Measurements from ENCODE around the gene SAE1. TPM values are rescaled to one million over a fixed set of nuclear protein-coding genes. Genes with fewer than 3 reads are reported as not detected.

SAE1 gene
- total RNA-seq, 1 experiment from 2014 or later = 174 TPM

DNA sequence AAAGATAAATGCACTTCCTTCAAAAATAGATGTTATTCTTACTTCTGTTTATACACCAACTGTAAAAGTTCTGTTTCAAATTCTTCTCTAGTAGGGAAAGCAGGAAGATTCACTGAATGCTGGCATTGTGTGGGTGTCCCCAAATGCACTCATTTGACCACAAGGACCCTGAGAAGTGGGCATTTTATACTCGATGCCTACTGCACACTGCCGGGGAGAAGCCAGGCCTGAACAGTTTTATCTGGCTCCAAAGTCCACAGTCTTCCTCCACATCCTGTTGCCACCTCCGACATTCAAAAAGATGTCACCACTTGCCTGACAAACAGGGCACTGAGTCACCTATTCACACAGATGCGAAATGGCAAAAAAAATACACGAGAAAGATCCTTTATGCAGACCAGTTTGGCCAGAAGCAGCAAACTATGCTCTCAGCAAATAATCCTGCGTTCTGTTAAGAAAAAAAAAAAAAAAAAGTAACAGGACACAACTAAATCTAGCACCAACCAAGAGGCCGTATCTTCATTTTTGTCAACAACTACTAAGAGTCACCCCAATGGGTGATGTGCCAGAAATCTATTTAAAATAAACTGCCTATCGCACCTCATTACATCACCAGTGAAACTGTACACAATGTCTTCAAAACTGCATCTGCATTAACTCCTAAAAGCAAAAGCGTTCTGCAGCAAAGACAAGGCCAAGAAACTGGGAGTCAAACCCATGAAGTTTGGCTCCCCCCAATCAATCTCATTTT lies 23.3 kb upstream of the SAE1 start:
- Mint-ChIP-seq H3K27me3 (ENCODE audit: unreplicated experiment) (no peaks in the 10 kb centered on the region), H3K4me3 (ENCODE audit: low read depth, unreplicated experiment) (peak overlapping the region; percentile 75), H3K9me3 (ENCODE audit: low read depth, unreplicated experiment) (no peaks in the 10 kb centered on the region), H3K4me1 (ENCODE audit: low read depth, unreplicated experiment) (peaks cover 55% of the 10 kb centered on the region), H3K36me3 (ENCODE audit: insufficient read depth, unreplicated experiment) (peaks cover 75% of the 10 kb centered on the region), H3K27ac (ENCODE audit: unreplicated experiment) (peak overlapping the region; percentile 97)
- BruUV-seq (replicated peaks) = no TSS peak
- CTCF ChIA-PET = interaction anchor here (0.7 to 1.8 kb wide), 2 partner anchors 11 to 28 kb away, joined by 3 to 8 read pairs; no protein-coding TSS in a partner anchor
- intact Hi-C loops (cut with micrococcal nuclease; ENCODE audit: unreplicated experiment) = loop anchor here (1.0 kb wide), 1 partner anchor 11 kb away; no protein-coding TSS in a partner anchor
- peak; percentile 71 for DNase-seq
- no peak for TF ChIP-seq CTCF (IDR thresholded peaks at IDR 0.05; ENCODE audit: unreplicated experiment)

DNA sequence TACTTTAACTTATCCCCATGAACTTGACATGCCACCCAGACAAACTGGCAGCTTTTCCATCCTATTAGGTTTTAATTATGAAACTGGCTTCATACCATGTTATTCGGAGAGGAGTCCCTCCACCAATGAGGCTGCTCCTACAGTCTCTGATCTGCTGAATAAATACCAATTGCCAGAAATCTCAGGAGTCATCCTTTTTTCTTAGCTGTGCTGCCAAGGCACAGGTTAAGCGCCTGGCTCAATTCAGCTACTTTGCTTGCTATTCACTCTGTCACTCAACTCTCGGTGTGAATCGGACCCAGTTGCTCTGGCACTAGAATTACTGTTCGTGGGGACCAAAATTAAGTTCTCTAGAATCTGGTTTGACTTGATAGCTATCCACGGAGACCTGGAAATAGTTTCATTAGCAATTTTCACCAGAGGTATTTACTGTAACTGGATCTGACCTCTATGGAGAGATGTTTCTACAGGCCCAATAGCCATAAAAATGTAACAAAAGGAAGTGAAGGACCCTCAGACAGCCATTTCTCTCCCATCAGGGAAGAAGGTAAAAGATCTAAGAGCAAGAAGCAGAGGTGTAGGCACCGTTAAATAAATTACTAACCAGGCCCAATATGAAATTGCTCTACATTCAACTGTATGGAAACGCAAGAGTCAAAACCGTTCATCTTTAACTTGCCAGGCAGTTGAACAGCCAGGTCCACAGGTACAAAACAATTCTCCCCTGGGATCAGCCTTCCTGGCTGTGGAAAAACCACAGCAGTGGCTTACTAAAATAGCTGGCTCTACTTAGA lies 22.5 kb upstream of the SAE1 start:
- H3K9me3 Mint-ChIP-seq (ENCODE audit: low read depth, unreplicated experiment) = no peaks in the 10 kb centered on the region
- intact Hi-C loops (cut with micrococcal nuclease; ENCODE audit: unreplicated experiment) = loop anchor here (1.0 kb wide), 1 partner anchor 12 kb away; no protein-coding TSS in a partner anchor
- peak overlapping the region; percentile 75 for H3K4me3 Mint-ChIP-seq (ENCODE audit: low read depth, unreplicated experiment)
- H3K27me3 Mint-ChIP-seq (ENCODE audit: unreplicated experiment) = no peaks in the 10 kb centered on the region
- H3K4me1 Mint-ChIP-seq (ENCODE audit: low read depth, unreplicated experiment) = peaks cover 58% of the 10 kb centered on the region
- CTCF ChIA-PET = interaction anchor here (1.3 kb wide), 1 partner anchor 13 kb away, joined by 3 read pairs; no protein-coding TSS in a partner anchor
- BruUV-seq (replicated peaks) = no TSS peak
- no peak for TF ChIP-seq CTCF (IDR thresholded peaks at IDR 0.05; ENCODE audit: unreplicated experiment)
- peak overlapping the region; percentile 97 for H3K27ac Mint-ChIP-seq (ENCODE audit: unreplicated experiment)
- DNase-seq = no peak
- peaks cover 76% of the 10 kb centered on the region for H3K36me3 Mint-ChIP-seq (ENCODE audit: insufficient read depth, unreplicated experiment)

DNA sequence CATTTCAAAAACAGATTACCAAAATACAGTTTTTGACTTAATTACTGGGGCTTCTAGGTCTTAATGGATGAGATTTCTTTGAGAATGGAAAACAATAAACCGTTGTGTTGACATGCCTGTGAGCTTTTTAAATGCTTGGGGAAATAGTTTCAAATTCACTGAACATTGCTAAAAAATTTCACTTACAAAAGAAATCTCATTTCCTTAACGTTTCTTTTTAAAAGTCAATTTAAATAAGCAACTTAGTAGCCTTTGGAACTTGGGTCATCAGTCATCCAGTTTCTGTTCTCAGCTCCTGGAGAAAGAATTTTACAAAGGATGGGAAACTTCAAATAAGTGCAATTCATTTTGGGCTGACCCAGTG lies 21.5 kb upstream of the SAE1 start:
- Mint-ChIP-seq H3K36me3 (ENCODE audit: insufficient read depth, unreplicated experiment) (peaks cover 83% of the 10 kb centered on the region), H3K4me3 (ENCODE audit: low read depth, unreplicated experiment) (peak overlapping the region; percentile 75), H3K9me3 (ENCODE audit: low read depth, unreplicated experiment) (no peaks in the 10 kb centered on the region), H3K27me3 (ENCODE audit: unreplicated experiment) (no peaks in the 10 kb centered on the region), H3K27ac (ENCODE audit: unreplicated experiment) (peak overlapping the region; percentile 97), H3K4me1 (ENCODE audit: low read depth, unreplicated experiment) (peaks cover 63% of the 10 kb centered on the region)
- DNase-seq = no peak
- intact Hi-C loops (cut with micrococcal nuclease; ENCODE audit: unreplicated experiment) = no loop called here
- no TSS peak for BruUV-seq (replicated peaks)
- CTCF ChIA-PET = interaction anchor here (0.7 to 1.3 kb wide), 2 partner anchors 14 to 49 kb away, joined by 3 read pairs; no protein-coding TSS in a partner anchor
- TF ChIP-seq CTCF (IDR thresholded peaks at IDR 0.05; ENCODE audit: unreplicated experiment) = no peak

DNA sequence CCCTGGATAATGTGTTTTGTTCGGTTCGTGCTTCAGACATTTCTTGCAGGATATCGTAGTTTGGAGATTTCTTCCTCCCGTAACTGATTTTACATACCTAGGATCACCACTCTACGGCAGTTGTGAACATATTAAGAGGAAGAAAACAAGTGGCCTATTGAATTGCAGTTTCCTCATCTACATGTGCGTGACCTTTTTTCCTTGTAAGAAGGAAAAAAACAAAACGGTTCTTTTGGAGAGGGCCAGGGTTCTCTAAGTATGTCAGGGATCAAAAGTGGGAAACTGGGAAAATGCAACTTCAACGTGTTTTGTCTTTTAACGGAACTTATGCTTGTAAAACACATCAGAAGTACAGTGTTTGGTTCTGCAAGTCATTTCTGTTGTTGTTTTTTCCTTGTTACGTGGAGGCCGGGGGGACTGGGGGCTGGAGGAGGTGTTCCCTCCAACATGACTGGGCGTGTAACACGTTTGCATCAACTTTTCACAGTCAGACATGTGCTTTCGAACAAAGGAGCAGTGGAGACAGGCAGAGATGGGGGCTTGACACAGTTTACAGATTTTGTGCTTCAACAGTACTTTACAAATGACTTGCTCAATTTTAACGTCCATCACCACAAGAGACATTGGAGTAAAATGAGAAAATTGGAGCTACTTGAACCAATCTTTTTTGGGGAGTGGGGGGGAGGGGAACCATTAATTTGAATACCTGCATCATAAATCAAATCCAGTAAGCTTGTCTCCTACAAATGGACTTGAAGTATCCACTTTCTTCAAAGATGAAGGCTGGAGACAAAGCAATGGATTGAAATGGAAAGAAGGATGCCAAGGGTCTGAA lies 20.9 kb upstream of the SAE1 start:
- Mint-ChIP-seq H3K27ac (ENCODE audit: unreplicated experiment) (peak overlapping the region; percentile 97), H3K4me3 (ENCODE audit: low read depth, unreplicated experiment) (peak overlapping the region; percentile 75), H3K9me3 (ENCODE audit: low read depth, unreplicated experiment) (no peaks in the 10 kb centered on the region), H3K36me3 (ENCODE audit: insufficient read depth, unreplicated experiment) (peaks cover 89% of the 10 kb centered on the region), H3K27me3 (ENCODE audit: unreplicated experiment) (no peaks in the 10 kb centered on the region), H3K4me1 (ENCODE audit: low read depth, unreplicated experiment) (peaks cover 63% of the 10 kb centered on the region)
- peak; percentile 57 for DNase-seq
- TF ChIP-seq CTCF (IDR thresholded peaks at IDR 0.05; ENCODE audit: unreplicated experiment) = no peak
- CTCF ChIA-PET = no interaction called here
- no TSS peak for BruUV-seq (replicated peaks)
- intact Hi-C loops (cut with micrococcal nuclease; ENCODE audit: unreplicated experiment) = no loop called here

Measured in Calu3 (cell line).